Measurements from ENCODE around the gene GMIP.

The GMIP gene

GRCh38 chr19:19637523-19638251 is 5.8 kb downstream of the GMIP start:
- no peak for TF ChIP-seq CTCF (IDR thresholded peaks at IDR 0.05; ENCODE audit: insufficient read depth, low read length, missing control alignments)
- POLR2A ChIA-PET: no interaction called here
- CTCF ChIA-PET: interaction anchor here (1.8 to 5.0 kb wide), 2 partner anchors 105 to 106 kb away, joined by 6 to 37 read pairs; no protein-coding TSS in a partner anchor
- no peak overlapping the region for H3K4me3 ChIP-seq (ENCODE audit: low read depth, low read length)
- DNase-seq (ENCODE audit: low read depth, low spot score): no peak

GRCh38 chr19:19637186-19637522 is 6.3 kb downstream of the GMIP start:
- no peak for DNase-seq (ENCODE audit: low read depth, low spot score)
- no peak overlapping the region for H3K4me3 ChIP-seq (ENCODE audit: low read depth, low read length)
- no peak for TF ChIP-seq CTCF (IDR thresholded peaks at IDR 0.05; ENCODE audit: insufficient read depth, low read length, missing control alignments)
- POLR2A ChIA-PET: no interaction called here
- CTCF ChIA-PET: interaction anchor here (1.8 kb wide), 1 partner anchor 105 kb away, joined by 6 read pairs; no protein-coding TSS in a partner anchor

- POLR2A ChIA-PET: no interaction called here
- CTCF ChIA-PET: interaction anchor here (1.8 kb wide), 1 partner anchor 104 kb away, joined by 6 read pairs; no protein-coding TSS in a partner anchor
- DNase-seq (ENCODE audit: low read depth, low spot score): no peak
- no peak overlapping the region for H3K4me3 ChIP-seq (ENCODE audit: low read depth, low read length)
- no peak for TF ChIP-seq CTCF (IDR thresholded peaks at IDR 0.05; ENCODE audit: insufficient read depth, low read length, missing control alignments)
Measured at GRCh38 chr19:19636573-19637185, 6.8 kb downstream of the GMIP start.

GRCh38 chr19:19635313-19635702 is 8.1 kb downstream of the GMIP start:
- DNase-seq (ENCODE audit: low read depth, low spot score): no peak
- ChIA-PET POLR2A (interaction anchor here (0.7 kb wide), 1 partner anchor 501 kb away, joined by 3 read pairs; no protein-coding TSS in a partner anchor), CTCF (interaction anchor here (3.9 kb wide), 1 partner anchor 9 kb away, joined by 31 read pairs; the partner anchor contains the start of gene GMIP)
- no peak for TF ChIP-seq CTCF (IDR thresholded peaks at IDR 0.05; ENCODE audit: insufficient read depth, low read length, missing control alignments)
- H3K4me3 ChIP-seq (ENCODE audit: low read depth, low read length): no peak overlapping the region

GRCh38 chr19:19634516-19635312 is 8.7 kb downstream of the GMIP start:
- TF ChIP-seq CTCF (IDR thresholded peaks at IDR 0.05; ENCODE audit: insufficient read depth, low read length, missing control alignments): no peak
- no peak for DNase-seq (ENCODE audit: low read depth, low spot score)
- ChIA-PET CTCF (interaction anchor here (1.4 to 3.9 kb wide), 3 partner anchors 10 to 104 kb away, joined by 3 to 31 read pairs (median 10); partner anchors contain the start of gene GMIP), POLR2A (interaction anchor here (0.7 kb wide), 1 partner anchor 501 kb away, joined by 3 read pairs; no protein-coding TSS in a partner anchor)
- no peak overlapping the region for H3K4me3 ChIP-seq (ENCODE audit: low read depth, low read length)
